ENCODE data around the gene APOE.
A peak's percentile ranks its signal among the peaks of the same experiment; 100 is the strongest.

The APOE gene

DNA sequence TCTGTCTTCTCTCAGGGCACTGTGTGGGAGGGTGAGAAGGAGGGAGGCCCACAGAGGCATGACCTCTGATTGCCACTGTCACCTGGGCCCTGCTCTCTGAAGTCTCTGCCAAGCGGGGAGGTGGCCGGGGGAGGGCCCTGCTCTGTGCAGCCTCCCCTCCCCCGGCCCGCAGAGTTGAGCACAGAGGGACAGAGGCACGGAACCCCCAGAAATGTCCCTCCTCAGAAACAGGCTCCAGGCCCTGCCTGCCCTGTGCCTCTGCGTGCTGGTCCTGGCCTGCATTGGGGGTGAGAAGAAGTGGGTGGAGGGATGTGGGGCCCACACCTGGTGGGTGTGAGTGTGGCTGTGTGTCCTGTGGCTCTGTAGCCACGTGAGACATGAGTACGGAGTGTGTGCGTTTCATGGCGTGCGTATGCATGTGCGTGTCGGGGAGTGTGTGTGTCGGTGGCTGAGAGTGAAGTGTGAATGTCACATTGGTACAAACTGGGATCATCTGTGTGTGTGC, 36.5 kb downstream of the APOE start, which contains the start of gene APOC4:
Gene APOC4 (plus strand): TSS at position 171 of the 505 bp plus-strand sequence. CDS start 41 bp downstream, at position 212.
- Histone ChIP-seq H3K9me3 (no peaks in the 10 kb centered on the region), H3K27ac (no peak within 1 kb of the TSS), H3K4me3 (no peak within 1 kb of the TSS), H3K27me3 (no peaks in the 10 kb centered on the region), H3K36me3 (no peaks in the 10 kb centered on the region), H3K4me1 (no peaks in the 10 kb centered on the region)
- intact Hi-C loops (cut with DNase I; ENCODE audit: low total_unique reads), result no loop called here
- TF ChIP-seq CTCF (IDR thresholded peaks at IDR 0.05), result no peak
- DNase-seq, result no peak

- H3K4me1 ChIP-seq, result no peaks in the 10 kb centered on the region
- peak; percentile 65 to 76 for DNase-seq
- intact Hi-C loops (cut with DNase I; ENCODE audit: low total_unique reads), result no loop called here
- H3K9me3 ChIP-seq, result no peaks in the 10 kb centered on the region
- H3K27me3 ChIP-seq, result no peaks in the 10 kb centered on the region
- no peaks in the 10 kb centered on the region for H3K36me3 ChIP-seq
- no peak for TF ChIP-seq CTCF (IDR thresholded peaks at IDR 0.05)
- no peak overlapping the region for H3K27ac ChIP-seq
- H3K4me3 ChIP-seq, result no peak overlapping the region
Measured at GRCh38 chr19:44943801-44944249, 38.2 kb downstream of the APOE start.

DNA sequence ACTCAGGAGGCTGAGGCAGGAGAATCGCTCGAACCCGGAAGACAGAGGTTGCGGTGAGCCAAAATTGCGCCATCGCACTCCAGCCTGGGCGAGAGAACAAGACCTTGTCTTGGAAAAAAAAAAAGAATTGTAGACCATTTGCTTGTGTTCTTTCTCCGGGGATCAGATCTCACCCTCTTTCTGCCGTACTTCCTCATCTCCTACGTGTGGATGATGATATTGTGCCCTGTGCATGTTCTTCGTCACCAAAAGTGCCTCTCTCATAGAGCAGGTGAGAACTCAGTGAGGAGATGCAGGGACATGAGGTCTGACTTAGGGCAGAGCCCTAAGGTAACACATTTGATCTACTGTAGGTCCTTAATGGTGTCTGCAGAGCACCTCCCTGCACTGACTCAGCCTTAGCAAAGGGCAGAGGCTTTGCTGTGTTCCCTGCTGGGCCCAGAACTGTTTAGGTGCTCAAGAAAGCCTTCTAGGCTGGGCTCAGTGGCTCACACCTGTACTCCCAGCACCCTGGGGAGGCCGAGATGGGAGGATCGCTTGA, 41.5 kb downstream of the APOE start:
- no peak overlapping the region for H3K4me3 ChIP-seq
- intact Hi-C loops (cut with DNase I; ENCODE audit: low total_unique reads), result no loop called here
- no peak for TF ChIP-seq CTCF (IDR thresholded peaks at IDR 0.05)
- H3K27me3 ChIP-seq, result no peaks in the 10 kb centered on the region
- no peak for DNase-seq
- H3K36me3 ChIP-seq, result peaks cover 0 to 14% (median 10%) of the 10 kb centered on the region in 3 donors
- no peaks in the 10 kb centered on the region for H3K9me3 ChIP-seq
- H3K4me1 ChIP-seq, result peaks cover 0 to 14% (median 9%) of the 10 kb centered on the region in 4 donors
- no peak overlapping the region for H3K27ac ChIP-seq

DNA sequence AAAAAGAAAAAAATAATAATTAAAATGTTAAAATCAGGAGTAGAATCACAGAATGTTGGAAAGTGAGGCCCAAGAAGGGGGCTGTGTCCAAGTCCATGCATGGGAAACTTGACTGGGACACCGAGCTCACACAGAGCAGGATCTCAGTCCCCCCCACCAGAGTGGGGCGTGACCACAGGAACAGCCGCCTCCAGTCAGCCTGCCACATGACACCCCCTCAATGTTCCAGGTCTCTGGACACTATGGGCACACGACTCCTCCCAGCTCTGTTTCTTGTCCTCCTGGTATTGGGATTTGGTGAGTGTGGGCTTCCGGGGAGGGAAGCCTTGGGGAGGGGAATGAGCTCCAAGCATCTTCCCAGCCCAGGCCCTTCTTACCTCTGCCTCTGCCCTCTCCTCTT, 42.6 kb downstream of the APOE start:
- no peak overlapping the region for H3K4me3 ChIP-seq
- no peak for TF ChIP-seq CTCF (IDR thresholded peaks at IDR 0.05)
- H3K27me3 ChIP-seq, result no peaks in the 10 kb centered on the region
- intact Hi-C loops (cut with DNase I; ENCODE audit: low total_unique reads), result no loop called here
- H3K27ac ChIP-seq, result no peak overlapping the region
- no peaks in the 10 kb centered on the region for H3K9me3 ChIP-seq
- no peak for DNase-seq
- H3K36me3 ChIP-seq, result peaks cover 0 to 14% (median 10%) of the 10 kb centered on the region in 3 donors
- peaks cover 0 to 18% (median 9%) of the 10 kb centered on the region in 4 donors for H3K4me1 ChIP-seq

- H3K9me3 ChIP-seq, result no peaks in the 10 kb centered on the region
- DNase-seq, result no peak
- intact Hi-C loops (cut with DNase I; ENCODE audit: low total_unique reads), result no loop called here
- no peak for TF ChIP-seq CTCF (IDR thresholded peaks at IDR 0.05)
- H3K36me3 ChIP-seq, result peaks cover 0 to 14% (median 10%) of the 10 kb centered on the region in 3 donors
- no peak overlapping the region for H3K27ac ChIP-seq
- no peak overlapping the region for H3K4me3 ChIP-seq
- no peaks in the 10 kb centered on the region for H3K27me3 ChIP-seq
- peaks cover 0 to 24% (median 12%) of the 10 kb centered on the region in 4 donors for H3K4me1 ChIP-seq
Measured at GRCh38 chr19:44948763-44949374, 43.3 kb downstream of the APOE start.

Measured in tibial artery (tissue), 4 donors.